ENCODE data around the gene ETF1. TPM values are rescaled to one million over a fixed set of nuclear protein-coding genes. Genes with fewer than 3 reads are reported as not detected.
A peak's percentile ranks its signal among the peaks of the same experiment; 100 is the strongest.

Gene ETF1
- total RNA-seq, 1 donor from 2014 or later, result 74.8 TPM

DNA sequence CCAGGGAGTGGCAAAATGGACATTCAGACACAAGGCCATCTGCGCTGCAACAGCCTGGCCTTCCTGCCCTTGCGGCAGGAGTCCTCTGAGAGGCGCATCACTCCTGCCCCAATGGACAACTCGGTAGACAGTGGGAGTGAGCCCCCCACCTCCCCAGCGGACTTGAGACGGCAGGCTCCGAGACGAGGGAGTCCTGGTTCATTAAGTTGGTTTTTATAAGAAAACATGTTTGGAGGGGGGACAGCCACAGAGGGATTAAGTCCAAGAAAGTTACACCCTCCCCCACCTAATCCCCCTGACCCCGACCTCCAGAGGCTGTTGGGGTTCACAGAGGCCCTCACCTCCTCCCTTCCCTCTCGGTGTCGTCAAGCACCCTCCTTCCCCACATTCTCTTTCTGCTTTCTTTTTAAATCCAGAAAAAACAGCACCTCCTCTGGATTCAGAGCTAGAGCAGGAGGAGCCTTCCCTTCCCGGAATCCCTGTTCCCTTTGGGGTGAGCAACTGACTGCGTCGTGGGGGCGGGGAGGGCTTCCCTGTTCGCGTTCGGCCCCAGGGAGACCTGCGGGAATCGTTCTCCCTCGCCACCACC, 79.5 kb downstream of the ETF1 start:
- DNase-seq, result peak; percentile 94

DNA sequence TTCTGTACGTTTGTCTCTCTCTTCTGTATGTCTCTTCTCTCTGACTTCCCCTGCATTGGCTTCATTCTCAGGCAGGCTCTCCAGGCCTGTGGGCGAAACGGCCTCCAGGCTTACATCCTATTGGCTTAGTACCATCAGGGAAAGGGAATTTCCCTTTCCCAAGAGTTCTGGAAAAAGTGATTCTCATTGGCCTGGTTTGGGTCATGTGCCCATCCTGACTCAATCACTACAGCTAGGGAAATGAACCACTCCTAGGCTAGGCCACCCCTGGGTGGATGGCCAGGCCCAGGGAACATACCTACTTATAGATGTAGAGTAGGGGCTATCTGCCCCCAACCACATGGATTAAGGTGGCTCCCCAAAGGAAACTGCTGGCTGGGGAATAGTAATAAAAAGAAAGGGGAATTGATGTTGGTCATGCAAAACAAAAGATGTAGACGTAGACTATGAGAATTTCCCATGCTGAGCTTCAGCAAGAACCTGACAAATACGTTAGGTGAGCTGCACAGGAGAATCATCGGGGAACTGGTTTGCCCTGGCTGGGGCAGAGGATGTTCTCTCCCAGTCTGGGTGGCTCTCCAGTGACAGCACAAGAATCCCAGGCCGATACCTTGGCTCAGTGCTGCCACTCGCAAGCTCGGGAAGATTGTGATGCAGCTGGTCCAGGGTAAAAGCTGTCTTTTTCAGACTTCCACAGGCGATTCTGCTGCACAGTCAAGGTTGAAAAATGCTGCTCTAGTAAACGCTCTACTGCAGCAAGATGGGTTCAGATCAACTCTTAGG, 81.5 kb downstream of the ETF1 start:
- DNase-seq, result no peak

DNA sequence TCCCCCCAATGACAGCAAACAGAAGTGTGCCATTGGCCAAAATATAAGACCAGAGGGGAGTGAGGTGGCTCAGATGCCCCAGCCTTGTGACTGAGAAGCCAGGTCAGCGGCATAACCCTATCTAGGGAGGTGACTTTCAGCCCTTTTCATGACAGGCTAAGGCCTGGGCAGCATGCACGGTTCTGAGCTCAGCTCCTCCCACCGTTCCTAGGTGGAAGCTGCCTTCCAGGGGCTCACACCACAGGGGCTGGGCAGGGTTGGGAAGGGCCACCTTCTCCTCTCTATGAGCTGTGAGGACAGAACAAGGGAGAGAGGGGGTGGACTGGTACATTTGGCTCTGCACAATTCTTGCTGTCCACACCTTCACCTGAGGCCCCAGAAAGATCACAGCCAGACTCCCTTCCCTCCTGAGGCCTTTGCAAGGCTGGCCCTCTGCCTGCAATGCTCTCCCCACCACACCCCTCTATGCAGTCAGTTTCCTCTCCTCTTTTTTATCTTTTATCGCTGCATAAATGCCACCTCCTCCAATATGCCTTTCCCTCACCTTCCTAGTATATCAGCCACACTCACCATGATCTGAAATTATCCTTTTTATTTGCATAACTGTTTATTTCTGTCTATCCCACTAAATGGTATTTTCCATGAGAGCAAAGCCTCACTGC, 82.9 kb downstream of the ETF1 start:
- DNase-seq, result no peak

DNA sequence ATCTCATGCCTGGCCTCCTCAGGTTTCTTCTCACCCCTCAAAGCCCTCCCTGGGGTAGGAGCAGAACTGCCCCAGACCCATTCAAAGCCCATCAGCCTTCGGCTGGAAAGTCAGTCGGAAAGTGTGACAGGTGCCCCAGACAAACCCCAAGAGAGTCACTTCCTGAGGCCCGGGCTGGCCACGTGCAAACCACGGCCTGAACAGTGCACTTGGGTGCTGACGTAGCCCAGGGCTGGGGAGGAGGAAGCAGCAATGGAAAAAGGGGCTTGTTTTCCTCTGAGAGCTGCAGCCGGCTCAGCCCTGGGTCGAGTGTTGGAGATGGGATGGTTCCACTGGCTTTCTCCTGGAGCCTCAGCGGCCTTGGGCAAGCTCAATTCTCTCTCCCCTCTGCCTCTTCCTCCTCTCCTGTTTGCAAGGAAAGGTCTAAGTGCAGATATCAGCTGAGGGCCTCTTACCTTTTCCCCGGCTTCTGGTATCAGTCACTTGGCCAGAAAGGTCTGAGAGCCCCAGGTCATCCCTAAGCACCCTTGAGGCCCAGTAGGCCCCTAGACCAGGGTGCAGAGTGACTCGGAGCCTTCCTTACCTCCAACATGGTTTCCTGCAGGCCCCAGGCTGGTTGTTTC, 83.6 kb downstream of the ETF1 start:
- no peak for DNase-seq

- no peak for DNase-seq
Observed at GRCh38 chr5:138458856-138459255, 84.2 kb downstream of the ETF1 start.

DNA sequence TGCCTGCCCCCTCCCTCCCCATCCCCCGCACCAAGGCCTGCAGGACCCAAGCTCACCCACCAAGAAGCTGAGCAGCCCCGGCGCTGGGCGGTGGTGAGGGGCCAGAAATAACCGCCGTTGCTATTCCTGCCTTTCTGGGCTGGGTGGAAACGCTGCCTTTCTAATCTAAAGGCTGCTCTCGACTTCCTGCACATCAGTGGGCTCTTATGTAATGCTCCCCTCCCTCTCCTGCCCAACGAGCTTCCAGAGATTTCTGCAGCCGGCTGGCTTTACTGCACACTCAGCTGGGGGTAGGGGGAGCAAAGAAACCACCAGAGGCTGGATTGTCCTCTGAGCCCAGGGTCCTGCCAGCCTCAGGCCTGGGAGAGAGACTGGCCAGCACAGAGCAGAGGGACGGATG, 84.7 kb downstream of the ETF1 start:
- DNase-seq, result no peak

GRCh38 chr5:138457531-138458275, 85.3 kb downstream of the ETF1 start:
- no peak for DNase-seq

Small RNA genes within 50 kb of the gene (small RNA-seq; reads per million reads assigned to genes)
- gene RF00154 (ENCODE audit: low replicate concordance), result 20.3 reads per million, percentile 94 among the genes with 10 or more reads in this experiment
- gene SNORD63 (ENCODE audit: low replicate concordance), result 162 reads per million, percentile 97 among the genes with 10 or more reads in this experiment

Other genes with a start within 250 kb of the ETF1 start
- 3.5 TPM for gene CDC25C, start 211.4 kb downstream of the ETF1 start, total RNA-seq
- 21.3 TPM for gene FAM53C, start 205.0 kb downstream of the ETF1 start, total RNA-seq
- 60.4 TPM for gene KDM3B, start 190.6 kb downstream of the ETF1 start, total RNA-seq
- gene REEP2, start 104.2 kb downstream of the ETF1 start, total RNA-seq, result 1.7 TPM
- gene EGR1, start 77.8 kb downstream of the ETF1 start, total RNA-seq, result 47.6 TPM
- gene HSPA9, start 32.2 kb upstream of the ETF1 start, total RNA-seq, result 143 TPM
- gene CTNNA1, start 210.2 kb upstream of the ETF1 start, total RNA-seq, result 262 TPM